GM12878 (cell line): ENCODE results near the gene SPRED2. TPM values are rescaled to one million over a fixed set of nuclear protein-coding genes. Genes with fewer than 3 reads are reported as not detected.

ENCODE experiments used
- ATAC-seq: fragments of 200-7000 bp; cut with Tn5 transposase; 3 replicates; pipeline ENCODE4 v1.9.1; 2020; ENCODE audit warnings: mild to moderate bottlenecking, moderate library complexity
- BruUV-seq: library from RNA; stranded (reverse); fragments of 400-500 nt; replicated peaks from 2 replicates; lab custom pipeline; 2021; lab: Mats Ljungman, UMichigan
- CTCF ChIA-PET: fragments of 300-600 bp; sonication (Branson Sonifier 250); formaldehyde crosslinking; extraction: SDS; loops from one replicate; lab custom pipeline; 2021; ENCODE audit warnings: inconsistent platforms; lab: Yijun Ruan, JAX
- POLR2A ChIA-PET: fragments of 350-600 bp; formaldehyde crosslinking; extraction: SDS; loops from one replicate; lab custom pipeline; 2021; ENCODE audit warnings: inconsistent platforms; lab: Charles Lee
- RAD21 ChIA-PET: fragments of 300-600 bp; sonication (Branson Sonifier 250); formaldehyde crosslinking; loops from one replicate; lab custom pipeline; 2023; ENCODE audit warnings: antibody characterized with exemption; ENCODE audit not compliant: unreplicated experiment; lab: Charles Lee
- SMC1A ChIA-PET: fragments of 300-600 bp; sonication (Branson Sonifier 250); formaldehyde crosslinking; loops from one replicate; lab custom pipeline; 2023; ENCODE audit not compliant: unreplicated experiment, uncharacterized antibody; lab: Charles Lee
- DNase-seq: peaks from one replicate; pipeline ENCODE4 v3.0.0-alpha.2; 2011; ENCODE audit warnings: low read depth, low spot score
- FAIRE-seq: peaks from 3 replicates; lab custom pipeline; 2011; peaks lifted over from hg19 to GRCh38; lab: Jason Lieb, UNC
- H2AFZ ChIP-seq: 2 replicates; pipeline ENCODE4 v1.6.0; 2011; ENCODE audit warnings: low read depth, low read length, control low read depth; ENCODE audit not compliant: control insufficient read depth
- H3K27ac ChIP-seq: 2 replicates; pipeline ENCODE4 v1.5.1; 2011; ENCODE audit warnings: control low read depth; ENCODE audit not compliant: control insufficient read depth, insufficient read depth
- H3K27me3 ChIP-seq, 2 experiments: replicated peaks in 1 of 2; 2 replicates each; pipeline versions ENCODE4 v1.6.0 to v1.6.1; 2011; ENCODE audit warnings: low read length in 1 of 2; ENCODE audit not compliant: control insufficient read depth in 2 of 2, insufficient read depth in 2 of 2
- H3K36me3 ChIP-seq, 2 experiments: 2 replicates each; pipeline ENCODE4 v1.5.1; 2011; ENCODE audit warnings: low read length in 1 of 2; ENCODE audit not compliant: control insufficient read depth in 2 of 2, insufficient read depth in 2 of 2
- H3K4me1 ChIP-seq: 2 replicates; pipeline ENCODE4 v1.6.1; 2011; ENCODE audit warnings: mild to moderate bottlenecking, low read length, moderate library complexity, mixed read lengths; ENCODE audit not compliant: control insufficient read depth, insufficient read depth
- H3K4me2 ChIP-seq: 2 replicates; pipeline ENCODE4 v1.6.0; 2011; ENCODE audit warnings: control low read depth; ENCODE audit not compliant: control insufficient read depth, insufficient read depth
- H3K4me3 ChIP-seq: fragments of 200-600 bp; sonication (generic); 2 replicates; pipeline ENCODE4 v1.5.1; 2016
- H3K79me2 ChIP-seq: 2 replicates; pipeline ENCODE4 v1.6.0; 2011; ENCODE audit warnings: low read length; ENCODE audit not compliant: control insufficient read depth, insufficient read depth
- H3K9ac ChIP-seq: 2 replicates; pipeline ENCODE4 v1.8.0; 2011; ENCODE audit warnings: low read length, control low read depth, mixed read lengths; ENCODE audit not compliant: control insufficient read depth, insufficient read depth
- H3K9me3 ChIP-seq: replicated peaks from 3 replicates; pipeline ENCODE4 v1.5.1; 2011; ENCODE audit warnings: mild to moderate bottlenecking, low read length; ENCODE audit not compliant: control insufficient read depth, insufficient read depth
- H4K20me1 ChIP-seq: 2 replicates; pipeline ENCODE4 v1.6.0; 2011; ENCODE audit not compliant: control insufficient read depth, insufficient read depth
- CBFB ChIP-seq: IDR thresholded peaks from 2 replicates; pipeline ENCODE4 v1.6.1; 2016; ENCODE audit warnings: antibody characterized with exemption, low read depth
- CHD4 ChIP-seq: fragments of 200-600 bp; sonication (generic); IDR thresholded peaks from 2 replicates; pipeline ENCODE4 v1.6.1; 2016; ENCODE audit warnings: mild to moderate bottlenecking
- HDGF ChIP-seq: fragments of 450-650 bp; IDR thresholded peaks from 2 replicates; pipeline ENCODE4 v1.6.1; 2016; ENCODE audit warnings: antibody characterized with exemption
- NKRF ChIP-seq: fragments of 450-650 bp; conservative IDR thresholded peaks from 2 replicates; pipeline ENCODE4 v1.6.1; 2017; ENCODE audit warnings: mild to moderate bottlenecking, moderate library complexity
- PRDM15 ChIP-seq: fragments of 450-650 bp; formaldehyde crosslinking; IDR thresholded peaks from 2 replicates; pipeline ENCODE4 v1.4.0; 2020; ENCODE audit warnings: mild to moderate bottlenecking, moderate library complexity
- RELA ChIP-seq: fragments of 450-650 bp; IDR thresholded peaks from 2 replicates; pipeline ENCODE4 v1.8.0; 2014; ENCODE audit warnings: borderline replicate concordance; ENCODE audit not compliant: partially characterized antibody
- ZSCAN29 ChIP-seq: fragments of 450-650 bp; IDR thresholded peaks from 2 replicates; pipeline ENCODE4 v1.6.1; 2017; ENCODE audit warnings: mild to moderate bottlenecking, moderate library complexity
- WGBS: methylation state at CpG from one replicate; pipeline ENCODE4 v1.1.6; 2016; ENCODE audit warnings: low lambda C conversion rate; ENCODE audit not compliant: insufficient replicate concordance, insufficient coverage; ENCODE audit errors: missing lambda C conversion rate; 5-methylcytosine and 5-hydroxymethylcytosine counted together
- in situ Hi-C: fragments of 300-500 bp; cut with MboI; formaldehyde crosslinking; loops from 9 replicates; pipeline ENCODE4 v1.14.3; 2018; ENCODE audit warnings: mixed read lengths
- intact Hi-C: fragments of 100-400 bp; cut with micrococcal nuclease; formaldehyde crosslinking; loops from one replicate; pipeline ENCODE4 v1.14.2; 2022; ENCODE audit not compliant: unreplicated experiment
- polyA plus RNA-seq, 11 experiments: library from polyadenylated mRNA; depleted of rRNA in 4 of 11; unstranded in 6 of 11; stranded (reverse) in 5 of 11; fragments of >200 nt; fragmentation: Nextera tagmentation in 4 of 11; fragmentation: Illumina TruSeq in 1 of 11; extraction: Ambion mirVana in 4 of 11; extraction: Trizol in 1 of 11; gene quantifications; 1 replicate in 1 of 11; 2 replicates in 10 of 11; pipeline versions ENCODE4 v1.2.1 to v1.2.3, GENCODE V29; 2011 to 2016; ENCODE audit warnings: inconsistent platforms in 2 of 11, missing spikeins in 2 of 11, low read depth in 1 of 11
- total RNA-seq, 4 experiments: library from RNA; depleted of rRNA in 3 of 4; stranded (reverse); fragments of >200 nt in 3 of 4; fragmentation: Illumina TruSeq in 1 of 4; extraction: Trizol in 1 of 4; gene quantifications; 2 replicates each; pipeline versions ENCODE4 v1.2.1 to v1.2.3, GENCODE V29; 2013 to 2021
- TF ChIP-seq, protein P1 (sequence below), 3 experiments: IDR thresholded peaks in 2 of 3; conservative IDR thresholded peaks in 1 of 3; 2 replicates each; pipeline ENCODE4 v1.5.1; 2011; ENCODE audit warnings: low read depth in 3 of 3, low read length in 3 of 3, mild to moderate bottlenecking in 3 of 3, control low read depth in 2 of 3, moderate library complexity in 2 of 3, inconsistent platforms in 1 of 3, mixed read lengths in 1 of 3; ENCODE audit not compliant: control insufficient read depth in 2 of 3, insufficient read depth in 1 of 3; ENCODE audit errors: extremely low read depth in 1 of 3
- TF ChIP-seq, protein P2 (sequence below): fragments of 450-650 bp; IDR thresholded peaks from 2 replicates; pipeline ENCODE4 v1.6.1; 2017; ENCODE audit warnings: borderline replicate concordance

The SPRED2 gene
- total and polyA plus RNA-seq, 10 of the 15 experiments (the other 5 are each of a cell fraction or from before 2014, with no cell fraction given): 3.0 to 23.9 (median 9.7) TPM

DNA sequence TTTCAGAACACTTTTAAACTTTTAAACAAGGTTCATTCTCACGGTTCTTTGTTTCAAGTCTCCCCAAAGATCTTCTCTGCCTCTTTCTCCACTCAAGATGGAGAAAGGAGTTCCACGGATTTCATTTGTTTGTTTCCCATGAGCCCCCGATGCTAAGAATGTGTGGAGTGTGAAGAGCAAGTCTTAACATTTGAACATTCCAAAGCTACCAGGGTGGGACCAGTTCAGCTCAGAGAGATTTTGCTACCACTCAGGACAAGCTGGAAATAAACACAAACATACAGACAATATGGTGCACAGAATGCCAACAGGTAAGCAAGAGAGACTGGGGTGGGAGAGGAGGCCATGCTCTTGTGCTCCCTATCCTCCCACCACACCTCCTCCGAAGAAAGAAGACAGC, 56.7 kb downstream of the SPRED2 start:
- intact Hi-C loops: no loop called here
- 74% methylated on average over 4 of the region's 4 CpGs for WGBS
- FAIRE-seq: no peak
- Histone ChIP-seq H3K9me3 (no peaks in the 10 kb centered on the region), H2AFZ (no peak overlapping the region), H3K4me1 (peaks cover 16% of the 10 kb centered on the region), H3K4me2 (no peak overlapping the region), H4K20me1 (no peaks in the 10 kb centered on the region), H3K36me3 (peaks cover 0 to 2% of the 10 kb centered on the region in 2 experiments; a peak in 1 of 4 replicates), H3K27ac (no peak overlapping the region), H3K9ac (no peak overlapping the region), H3K27me3 (no peaks in the 10 kb centered on the region), H3K79me2 (no peaks in the 10 kb centered on the region), H3K4me3 (no peak overlapping the region)
- RAD21 ChIA-PET: interaction anchor here (0.9 to 2.4 kb wide), 4 partner anchors 10 to 177 kb away, joined by 3 to 13 read pairs (median 8); no protein-coding TSS in a partner anchor
- in situ Hi-C loops: no loop called here
- BruUV-seq: no TSS peak
- SMC1A ChIA-PET: interaction anchor here (0.7 to 10.7 kb wide), 9 partner anchors 9 to 76 kb away, joined by 3 to 142 read pairs (median 4); no protein-coding TSS in a partner anchor
- CTCF ChIA-PET: interaction anchor here (1.6 to 4.0 kb wide), 5 partner anchors 11 to 60 kb away, joined by 3 to 18 read pairs (median 9); no protein-coding TSS in a partner anchor
- POLR2A ChIA-PET: interaction anchor here (0.9 to 2.0 kb wide), 3 partner anchors 13 to 55 kb away, joined by 3 to 4 read pairs (median 3); no protein-coding TSS in a partner anchor
- no peak for DNase-seq
- TF ChIP-seq, protein P1, sequence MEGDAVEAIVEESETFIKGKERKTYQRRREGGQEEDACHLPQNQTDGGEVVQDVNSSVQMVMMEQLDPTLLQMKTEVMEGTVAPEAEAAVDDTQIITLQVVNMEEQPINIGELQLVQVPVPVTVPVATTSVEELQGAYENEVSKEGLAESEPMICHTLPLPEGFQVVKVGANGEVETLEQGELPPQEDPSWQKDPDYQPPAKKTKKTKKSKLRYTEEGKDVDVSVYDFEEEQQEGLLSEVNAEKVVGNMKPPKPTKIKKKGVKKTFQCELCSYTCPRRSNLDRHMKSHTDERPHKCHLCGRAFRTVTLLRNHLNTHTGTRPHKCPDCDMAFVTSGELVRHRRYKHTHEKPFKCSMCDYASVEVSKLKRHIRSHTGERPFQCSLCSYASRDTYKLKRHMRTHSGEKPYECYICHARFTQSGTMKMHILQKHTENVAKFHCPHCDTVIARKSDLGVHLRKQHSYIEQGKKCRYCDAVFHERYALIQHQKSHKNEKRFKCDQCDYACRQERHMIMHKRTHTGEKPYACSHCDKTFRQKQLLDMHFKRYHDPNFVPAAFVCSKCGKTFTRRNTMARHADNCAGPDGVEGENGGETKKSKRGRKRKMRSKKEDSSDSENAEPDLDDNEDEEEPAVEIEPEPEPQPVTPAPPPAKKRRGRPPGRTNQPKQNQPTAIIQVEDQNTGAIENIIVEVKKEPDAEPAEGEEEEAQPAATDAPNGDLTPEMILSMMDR (IDR thresholded peaks at IDR 0.05 in 2 of 3, conservative IDR thresholded peaks at IDR 0.05 in 1 of 3; ENCODE audit: control insufficient read depth in 2 of 3, extremely low read depth in 1 of 3, insufficient read depth in 1 of 3, low read depth in 3 of 3, low read length in 3 of 3): no peak
- TF ChIP-seq, protein P2, sequence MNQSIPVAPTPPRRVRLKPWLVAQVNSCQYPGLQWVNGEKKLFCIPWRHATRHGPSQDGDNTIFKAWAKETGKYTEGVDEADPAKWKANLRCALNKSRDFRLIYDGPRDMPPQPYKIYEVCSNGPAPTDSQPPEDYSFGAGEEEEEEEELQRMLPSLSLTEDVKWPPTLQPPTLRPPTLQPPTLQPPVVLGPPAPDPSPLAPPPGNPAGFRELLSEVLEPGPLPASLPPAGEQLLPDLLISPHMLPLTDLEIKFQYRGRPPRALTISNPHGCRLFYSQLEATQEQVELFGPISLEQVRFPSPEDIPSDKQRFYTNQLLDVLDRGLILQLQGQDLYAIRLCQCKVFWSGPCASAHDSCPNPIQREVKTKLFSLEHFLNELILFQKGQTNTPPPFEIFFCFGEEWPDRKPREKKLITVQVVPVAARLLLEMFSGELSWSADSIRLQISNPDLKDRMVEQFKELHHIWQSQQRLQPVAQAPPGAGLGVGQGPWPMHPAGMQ: no peak
- no peak for TF ChIP-seq RELA
- no peak for TF ChIP-seq NKRF
- TF ChIP-seq CHD4: no peak
- no peak for TF ChIP-seq CBFB
- TF ChIP-seq ZSCAN29: no peak
- no peak for TF ChIP-seq PRDM15 (CRISPR knock-in tag)
- no peak for TF ChIP-seq HDGF
- ATAC-seq: no peak
